Dendritic cell treated with granulocyte-macrophage colony-stimulating factor and Interleukin-4, amounts not matched to agents 40 ng/mL and 50 ng/mL, for 4 days (primary cell): ENCODE results near the gene ZNF668.

Experiments used
- H3K27ac Mint-ChIP-seq: one replicate; pipeline ENCODE4 v1.8.0; 2022; ENCODE audit warnings: mild to moderate bottlenecking, mixed read lengths
- H3K27me3 Mint-ChIP-seq: one replicate; pipeline ENCODE4 v1.8.0; 2022; ENCODE audit warnings: mild to moderate bottlenecking, mixed read lengths
- H3K36me3 Mint-ChIP-seq: one replicate; pipeline ENCODE4 v1.8.0; 2022; ENCODE audit warnings: low read depth, mixed read lengths
- H3K4me1 Mint-ChIP-seq: one replicate; pipeline ENCODE4 v1.8.0; 2022; ENCODE audit warnings: low read depth, mixed read lengths
- H3K4me3 Mint-ChIP-seq: one replicate; pipeline ENCODE4 v1.8.0; 2022; ENCODE audit warnings: mild to moderate bottlenecking, moderate library complexity, mixed read lengths
- H3K9me3 Mint-ChIP-seq: one replicate; pipeline ENCODE4 v1.8.0; 2022; ENCODE audit warnings: mixed read lengths
- intact Hi-C: fragments of 100-400 bp; cut with micrococcal nuclease; formaldehyde crosslinking; loops from one replicate; pipeline ENCODE4 v1.15.0; 2022

The ZNF668 gene

DNA sequence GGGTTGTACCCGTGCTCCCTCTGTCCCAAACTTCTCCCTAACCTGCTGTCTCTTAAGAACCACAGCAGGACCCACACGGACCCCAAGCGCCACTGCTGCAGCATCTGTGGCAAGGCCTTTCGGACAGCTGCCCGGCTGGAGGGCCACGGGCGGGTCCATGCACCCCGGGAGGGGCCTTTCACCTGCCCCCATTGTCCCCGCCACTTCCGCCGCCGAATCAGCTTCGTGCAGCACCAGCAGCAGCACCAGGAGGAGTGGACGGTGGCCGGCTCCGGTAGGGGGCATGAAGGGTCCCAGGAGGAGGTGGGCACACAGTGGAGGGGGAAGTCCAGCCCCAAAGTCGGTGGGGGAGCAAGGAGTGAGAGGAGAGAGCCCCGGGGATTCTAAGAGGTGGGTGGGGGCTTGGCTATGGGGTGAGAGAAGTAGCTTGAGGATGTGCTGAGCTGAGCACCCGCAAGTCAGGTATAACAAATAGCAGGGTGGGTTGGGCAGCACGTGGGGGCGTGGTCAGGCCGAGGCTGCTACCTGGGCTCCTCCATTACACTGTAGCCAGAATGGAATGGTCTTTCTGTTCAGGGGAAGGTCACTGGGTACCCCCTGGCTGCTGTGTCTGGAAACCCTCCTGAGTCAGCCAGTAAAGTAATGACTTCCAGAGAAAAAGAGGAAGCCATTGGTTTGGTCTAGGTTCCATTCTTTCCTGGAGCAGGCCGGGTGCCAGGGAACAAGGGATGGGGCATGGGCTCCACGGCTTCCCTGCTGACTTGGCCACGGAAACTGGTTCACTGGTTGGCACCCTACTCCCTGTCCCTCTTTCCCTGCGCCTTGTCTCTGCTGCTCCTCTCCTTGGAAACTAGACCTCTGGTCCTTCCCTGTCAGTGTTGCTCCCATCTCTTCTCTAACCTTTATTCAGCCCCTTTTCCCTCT lies 7.7 kb upstream of the ZNF668 start:
- intact Hi-C loops = no loop called here
- Mint-ChIP-seq H3K27ac (peak overlapping the region; percentile 47), H3K27me3 (no peaks in the 10 kb centered on the region), H3K4me3 (no peak overlapping the region), H3K9me3 (no peaks in the 10 kb centered on the region), H3K4me1 (peaks cover 63% of the 10 kb centered on the region), H3K36me3 (peaks cover 100% of the 10 kb centered on the region)

DNA sequence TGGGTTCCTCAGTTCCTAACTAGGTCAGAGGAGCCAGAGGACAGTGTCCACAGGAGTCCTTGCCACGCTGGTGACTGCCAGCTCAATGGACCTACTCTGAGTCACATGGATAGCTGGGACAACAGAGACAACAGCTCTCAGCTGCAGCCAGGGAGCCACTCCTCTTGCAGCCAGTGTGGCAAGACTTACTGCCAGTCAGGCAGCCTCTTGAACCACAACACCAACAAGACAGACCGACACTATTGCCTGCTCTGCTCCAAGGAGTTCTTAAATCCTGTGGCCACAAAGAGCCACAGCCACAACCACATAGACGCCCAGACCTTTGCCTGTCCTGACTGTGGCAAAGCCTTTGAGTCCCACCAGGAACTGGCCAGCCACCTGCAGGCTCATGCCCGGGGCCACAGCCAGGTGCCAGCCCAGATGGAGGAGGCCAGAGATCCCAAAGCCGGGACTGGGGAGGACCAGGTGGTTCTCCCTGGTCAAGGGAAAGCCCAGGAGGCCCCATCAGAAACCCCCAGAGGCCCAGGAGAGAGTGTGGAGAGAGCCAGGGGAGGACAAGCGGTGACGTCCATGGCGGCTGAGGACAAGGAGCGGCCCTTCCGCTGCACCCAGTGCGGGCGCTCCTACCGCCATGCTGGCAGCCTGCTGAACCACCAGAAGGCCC lies 6.8 kb upstream of the ZNF668 start:
- Mint-ChIP-seq H3K36me3 (peaks cover 100% of the 10 kb centered on the region), H3K27ac (peak overlapping the region; percentile 47), H3K9me3 (no peaks in the 10 kb centered on the region), H3K4me1 (peaks cover 69% of the 10 kb centered on the region), H3K27me3 (no peaks in the 10 kb centered on the region), H3K4me3 (no peak overlapping the region)
- intact Hi-C loops = no loop called here

- Mint-ChIP-seq H3K4me3 (no peak overlapping the region), H3K27me3 (no peaks in the 10 kb centered on the region), H3K4me1 (peaks cover 77% of the 10 kb centered on the region), H3K36me3 (peaks cover 93% of the 10 kb centered on the region), H3K9me3 (no peaks in the 10 kb centered on the region), H3K27ac (peak overlapping the region; percentile 47)
- intact Hi-C loops = no loop called here
Observed at GRCh38 chr16:31080035-31080629, 6.1 kb upstream of the ZNF668 start.

GRCh38 chr16:31079342-31079944 lies 5.4 kb upstream of the ZNF668 start:
- intact Hi-C loops = no loop called here
- H3K4me1 Mint-ChIP-seq = peaks cover 84% of the 10 kb centered on the region
- peaks cover 93% of the 10 kb centered on the region for H3K36me3 Mint-ChIP-seq
- peak overlapping the region; percentile 47 for H3K27ac Mint-ChIP-seq
- H3K4me3 Mint-ChIP-seq = no peak overlapping the region
- no peaks in the 10 kb centered on the region for H3K27me3 Mint-ChIP-seq
- H3K9me3 Mint-ChIP-seq = no peaks in the 10 kb centered on the region

DNA sequence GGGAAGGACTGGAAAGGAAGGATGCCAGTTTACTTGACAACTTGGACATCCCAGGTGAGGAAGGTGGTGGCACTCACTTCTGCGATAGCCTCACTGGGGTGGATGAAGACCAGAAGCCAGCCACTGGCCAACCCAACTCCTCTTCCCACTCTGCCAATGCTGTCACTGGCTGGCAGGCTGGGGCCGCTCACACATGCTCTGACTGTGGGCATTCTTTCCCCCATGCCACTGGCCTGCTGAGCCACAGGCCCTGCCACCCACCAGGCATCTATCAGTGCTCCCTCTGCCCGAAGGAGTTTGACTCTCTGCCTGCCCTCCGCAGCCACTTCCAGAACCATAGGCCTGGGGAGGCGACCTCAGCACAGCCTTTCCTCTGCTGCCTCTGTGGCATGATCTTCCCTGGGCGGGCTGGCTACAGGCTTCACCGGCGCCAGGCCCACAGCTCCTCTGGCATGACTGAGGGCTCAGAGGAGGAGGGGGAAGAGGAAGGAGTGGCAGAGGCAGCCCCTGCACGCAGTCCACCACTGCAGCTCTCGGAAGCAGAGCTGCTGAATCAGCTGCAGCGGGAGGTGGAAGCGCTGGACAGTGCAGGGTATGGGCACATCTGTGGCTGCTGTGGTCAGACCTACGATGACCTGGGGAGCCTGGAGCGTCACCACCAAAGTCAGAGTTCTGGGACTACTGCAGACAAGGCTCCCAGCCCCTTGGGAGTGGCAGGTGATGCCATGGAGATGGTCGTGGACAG lies 4.7 kb upstream of the ZNF668 start:
- Mint-ChIP-seq H3K27ac (peak overlapping the region; percentile 47), H3K36me3 (peaks cover 89% of the 10 kb centered on the region), H3K27me3 (no peaks in the 10 kb centered on the region), H3K9me3 (no peaks in the 10 kb centered on the region), H3K4me3 (no peak overlapping the region), H3K4me1 (peaks cover 85% of the 10 kb centered on the region)
- intact Hi-C loops = no loop called here

DNA sequence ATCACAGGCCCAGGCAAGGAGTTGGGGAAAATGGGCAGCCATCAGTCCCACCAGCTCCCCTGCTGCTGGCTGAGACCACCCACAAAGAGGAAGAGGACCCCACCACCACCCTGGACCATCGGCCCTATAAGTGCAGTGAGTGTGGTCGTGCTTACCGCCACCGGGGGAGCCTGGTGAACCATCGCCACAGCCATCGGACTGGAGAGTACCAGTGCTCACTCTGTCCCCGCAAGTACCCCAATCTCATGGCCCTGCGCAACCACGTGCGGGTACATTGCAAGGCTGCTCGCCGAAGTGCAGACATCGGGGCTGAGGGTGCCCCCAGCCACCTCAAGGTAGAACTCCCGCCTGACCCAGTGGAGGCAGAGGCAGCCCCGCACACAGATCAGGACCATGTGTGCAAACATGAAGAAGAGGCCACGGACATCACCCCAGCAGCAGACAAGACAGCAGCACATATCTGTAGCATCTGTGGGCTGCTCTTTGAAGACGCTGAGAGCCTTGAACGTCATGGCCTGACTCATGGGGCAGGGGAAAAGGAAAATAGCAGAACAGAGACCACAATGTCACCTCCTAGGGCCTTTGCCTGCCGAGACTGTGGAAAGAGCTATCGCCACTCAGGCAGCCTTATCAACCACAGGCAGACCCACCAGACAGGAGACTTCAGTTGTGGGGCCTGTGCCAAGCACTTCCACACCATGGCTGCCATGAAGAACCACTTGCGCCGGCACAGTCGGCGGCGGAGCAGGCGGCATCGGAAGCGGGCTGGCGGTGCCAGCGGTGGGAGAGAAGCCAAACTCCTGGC lies 3.8 kb upstream of the ZNF668 start:
- peaks cover 85% of the 10 kb centered on the region for H3K36me3 Mint-ChIP-seq
- H3K27ac Mint-ChIP-seq = peak overlapping the region; percentile 47
- H3K4me3 Mint-ChIP-seq = no peak overlapping the region
- peaks cover 84% of the 10 kb centered on the region for H3K4me1 Mint-ChIP-seq
- H3K9me3 Mint-ChIP-seq = no peaks in the 10 kb centered on the region
- intact Hi-C loops = no loop called here
- H3K27me3 Mint-ChIP-seq = no peaks in the 10 kb centered on the region

GRCh38 chr16:31077024-31077423 lies 3.0 kb upstream of the ZNF668 start:
- Mint-ChIP-seq H3K4me3 (no peak overlapping the region), H3K27me3 (no peaks in the 10 kb centered on the region), H3K4me1 (peaks cover 84% of the 10 kb centered on the region)

DNA sequence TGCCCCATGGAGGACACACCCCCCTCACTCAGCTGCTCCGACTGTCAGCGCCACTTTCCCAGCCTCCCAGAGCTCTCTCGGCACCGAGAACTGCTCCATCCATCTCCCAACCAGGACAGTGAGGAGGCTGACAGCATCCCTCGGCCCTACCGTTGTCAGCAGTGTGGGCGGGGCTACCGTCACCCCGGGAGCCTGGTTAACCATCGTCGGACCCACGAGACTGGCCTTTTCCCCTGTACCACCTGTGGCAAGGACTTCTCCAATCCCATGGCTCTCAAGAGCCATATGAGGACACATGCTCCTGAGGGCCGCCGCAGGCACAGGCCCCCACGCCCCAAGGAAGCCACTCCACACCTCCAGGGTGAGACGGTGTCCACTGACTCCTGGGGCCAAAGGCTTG lies 2.3 kb upstream of the ZNF668 start:
- peaks cover 84% of the 10 kb centered on the region for H3K4me1 Mint-ChIP-seq
- intact Hi-C loops = no loop called here
- H3K27me3 Mint-ChIP-seq = no peaks in the 10 kb centered on the region
- no peaks in the 10 kb centered on the region for H3K9me3 Mint-ChIP-seq
- H3K27ac Mint-ChIP-seq = no peak overlapping the region
- no peak overlapping the region for H3K4me3 Mint-ChIP-seq
- H3K36me3 Mint-ChIP-seq = peaks cover 75% of the 10 kb centered on the region

More at GRCh38 chr16:31077024-31077423, 3.0 kb upstream of the ZNF668 start:
- Mint-ChIP-seq H3K9me3 (no peaks in the 10 kb centered on the region), H3K27ac (no peak overlapping the region), H3K36me3 (peaks cover 82% of the 10 kb centered on the region)
- intact Hi-C loops = no loop called here

- Mint-ChIP-seq H3K27ac (peak overlapping the region; percentile 91), H3K36me3 (peaks cover 60% of the 10 kb centered on the region), H3K27me3 (no peaks in the 10 kb centered on the region), H3K4me1 (peaks cover 69% of the 10 kb centered on the region), H3K4me3 (peak overlapping the region; percentile 94), H3K9me3 (no peaks in the 10 kb centered on the region)
- intact Hi-C loops = loop anchor here (1.0 to 5.0 kb wide), 6 partner anchors 20 to 417 kb away; partner anchors contain the start of genes BCKDK, FBRS, HSD3B7 and STX4
Observed at GRCh38 chr16:31074814-31075183, 759 bp upstream of the ZNF668 start.

DNA sequence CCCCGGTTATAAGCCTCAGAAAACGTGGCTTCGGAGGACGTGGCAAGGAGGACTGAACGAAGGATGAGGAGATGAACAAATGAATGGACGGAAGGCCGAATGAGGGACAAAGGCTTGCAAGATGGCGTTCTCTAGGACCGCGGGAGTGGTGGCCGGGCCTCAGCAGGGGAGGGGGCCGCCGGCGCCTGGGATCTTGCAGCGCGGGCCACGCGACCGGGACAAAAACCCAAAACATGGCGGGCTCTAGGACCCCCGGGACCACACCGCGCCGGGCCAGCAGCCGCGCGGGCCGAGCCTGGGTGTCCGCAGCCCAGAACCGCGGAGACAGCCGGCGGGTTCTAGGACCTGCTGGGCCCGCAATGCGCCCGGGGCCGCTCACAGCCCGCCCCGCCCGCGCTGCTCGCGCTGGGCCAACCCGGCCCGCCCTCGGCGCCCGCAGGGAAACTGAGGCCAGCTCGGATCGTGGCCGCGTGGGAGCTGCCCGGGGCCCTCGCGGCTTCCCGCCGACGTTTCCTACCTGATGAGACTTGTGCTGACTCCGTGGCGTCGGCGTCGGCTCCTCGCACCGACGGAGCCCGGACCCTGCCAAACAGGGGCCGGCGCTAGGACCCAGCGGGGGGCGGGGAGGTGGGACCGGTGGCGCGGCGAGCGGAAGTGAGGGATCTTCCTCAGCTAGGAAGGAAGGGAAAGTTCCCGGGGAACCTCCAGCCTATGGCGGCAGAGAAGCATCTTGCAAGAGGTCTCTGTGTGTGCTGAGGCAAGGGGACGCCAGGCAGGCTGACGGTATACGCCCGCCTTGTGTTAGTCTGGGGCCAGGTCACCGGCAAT lies 684 bp downstream of the ZNF668 start:
- Mint-ChIP-seq H3K4me3 (peak overlapping the region; percentile 94), H3K27ac (peak overlapping the region; percentile 91), H3K36me3 (peaks cover 45% of the 10 kb centered on the region), H3K27me3 (no peaks in the 10 kb centered on the region), H3K9me3 (no peaks in the 10 kb centered on the region), H3K4me1 (peaks cover 62% of the 10 kb centered on the region)
- intact Hi-C loops = loop anchor here (5.0 kb wide), 3 partner anchors 34 to 416 kb away; partner anchors contain the start of genes BCKDK, FBRS and HSD3B7

- intact Hi-C loops = loop anchor here (5.0 kb wide), 3 partner anchors 35 to 415 kb away; partner anchors contain the start of genes BCKDK, FBRS and HSD3B7
- Mint-ChIP-seq H3K4me1 (peaks cover 59% of the 10 kb centered on the region), H3K9me3 (no peaks in the 10 kb centered on the region), H3K4me3 (peak overlapping the region; percentile 94), H3K27ac (peak overlapping the region; percentile 91), H3K27me3 (no peaks in the 10 kb centered on the region), H3K36me3 (peaks cover 43% of the 10 kb centered on the region)
Observed at GRCh38 chr16:31072540-31073141, 1.4 kb downstream of the ZNF668 start.
